Neural cell (in vitro differentiated cells): ENCODE data around the gene TENM3. TPM values are rescaled to one million over a fixed set of nuclear protein-coding genes. Genes with fewer than 3 reads are reported as not detected.

Source experiments
- H2AFZ ChIP-seq: fragments of 200-600, 300-800 bp; sonication (generic), shearing (Covaris generic); 2 replicates; pipeline ENCODE4 v1.6.0; 2014; ENCODE audit warnings: low read depth, mild to moderate bottlenecking, antibody characterized with exemption, low read length, moderate library complexity
- H3F3A ChIP-seq: fragments of 200-600 bp; shearing (Covaris generic); 2 replicates; pipeline ENCODE4 v1.6.1; 2016; ENCODE audit warnings: mild to moderate bottlenecking, moderate library complexity, mixed read lengths, antibody characterized with exemption, low read length; ENCODE audit not compliant: insufficient read depth, poor library complexity, severe bottlenecking
- H3K27ac ChIP-seq: fragments of 200-600, 300-800 bp; sonication (generic), shearing (Covaris generic); 2 replicates; pipeline ENCODE4 v1.5.1; 2014; ENCODE audit warnings: mild to moderate bottlenecking, low read length, moderate library complexity
- H3K27me3 ChIP-seq: fragments of 300-800, 200-600 bp; sonication (generic), shearing (Covaris generic); 2 replicates; pipeline ENCODE4 v1.6.0; 2014; ENCODE audit warnings: mild to moderate bottlenecking, low read depth, low read length, moderate library complexity; ENCODE audit not compliant: insufficient read depth
- H3K36me3 ChIP-seq: fragments of 300-800, 200-600 bp; sonication (generic), shearing (Covaris generic); 2 replicates; pipeline ENCODE4 v1.5.1; 2014; ENCODE audit warnings: mild to moderate bottlenecking, antibody characterized with exemption, low read length, moderate library complexity; ENCODE audit not compliant: insufficient read depth
- H3K4me2 ChIP-seq: fragments of 300-800, 200-600 bp; sonication (generic), shearing (Covaris generic); 2 replicates; pipeline ENCODE4 v1.6.0; 2014; ENCODE audit warnings: mild to moderate bottlenecking, low read length
- H3K4me3 ChIP-seq: fragments of 300-800, 200-600 bp; sonication (generic), shearing (Covaris generic); 2 replicates; pipeline ENCODE4 v1.5.1; 2014; ENCODE audit warnings: mild to moderate bottlenecking, low read length, moderate library complexity
- H3K79me2 ChIP-seq: fragments of 200-600 bp; shearing (Covaris generic); replicated peaks from 2 replicates; pipeline ENCODE4 v1.6.0; 2014; ENCODE audit warnings: mild to moderate bottlenecking, low read length, moderate library complexity; ENCODE audit not compliant: insufficient read depth
- H3K9ac ChIP-seq: fragments of 300-800, 200-600 bp; sonication (generic), shearing (Covaris generic); 2 replicates; pipeline ENCODE4 v1.6.1; 2016; ENCODE audit warnings: mild to moderate bottlenecking, low read length, mixed read lengths
- H3K9me2 ChIP-seq: fragments of 200-600 bp; shearing (Covaris generic); 2 replicates; pipeline ENCODE4 v1.6.1; 2016; ENCODE audit warnings: mild to moderate bottlenecking, low read length, mixed read lengths; ENCODE audit not compliant: insufficient read depth
- H3K9me3 ChIP-seq: fragments of 200-600, 300-800 bp; sonication (generic), shearing (Covaris generic); 2 replicates; pipeline ENCODE4 v1.6.1; 2016; ENCODE audit warnings: mild to moderate bottlenecking, mixed run types, low read length, moderate library complexity, mixed read lengths
- H4K20me1 ChIP-seq: fragments of 200-600 bp; shearing (Covaris generic); 2 replicates; pipeline ENCODE4 v1.6.1; 2016; ENCODE audit warnings: mild to moderate bottlenecking, mixed run types; ENCODE audit not compliant: insufficient read depth
- CTCF ChIP-seq: fragments of 450-650 bp; IDR thresholded peaks from 2 replicates; pipeline ENCODE4 v1.5.1; 2014; ENCODE audit warnings: antibody characterized with exemption, mild to moderate bottlenecking, moderate library complexity; ENCODE audit not compliant: poor library complexity, severe bottlenecking
- EP300 ChIP-seq: fragments of 450-650 bp; conservative IDR thresholded peaks from 2 replicates; pipeline ENCODE4 v1.6.1; 2014; ENCODE audit warnings: antibody characterized with exemption, mild to moderate bottlenecking, moderate library complexity; ENCODE audit not compliant: poor library complexity, severe bottlenecking
- EZH2 ChIP-seq: fragments of 200-600, 300-800 bp; shearing (Covaris generic), sonication (generic); IDR thresholded peaks from 2 replicates; pipeline ENCODE4 v1.6.1; 2014; ENCODE audit warnings: antibody characterized with exemption, low read length, borderline replicate concordance, mild to moderate bottlenecking; ENCODE audit not compliant: insufficient read depth, poor library complexity, severe bottlenecking
- MXI1 ChIP-seq: fragments of 450-650 bp; conservative IDR thresholded peaks from 2 replicates; pipeline ENCODE4 v1.6.1; 2014; ENCODE audit warnings: antibody characterized with exemption, mild to moderate bottlenecking; ENCODE audit not compliant: poor library complexity, severe bottlenecking
- POLR2AphosphoS5 ChIP-seq: IDR thresholded peaks from 2 replicates; pipeline ENCODE4 v1.6.1; 2012
- RAD21 ChIP-seq: fragments of 450-650 bp; conservative IDR thresholded peaks from 2 replicates; pipeline ENCODE4 v1.6.1; 2014; ENCODE audit warnings: antibody characterized with exemption, mild to moderate bottlenecking, moderate library complexity
- REST ChIP-seq: IDR thresholded peaks from 2 replicates; pipeline ENCODE4 v1.6.1; 2012; ENCODE audit warnings: borderline replicate concordance
- SMC3 ChIP-seq: fragments of 450-650 bp; conservative IDR thresholded peaks from 2 replicates; pipeline ENCODE4 v1.6.1; 2014; ENCODE audit warnings: antibody characterized with exemption, mild to moderate bottlenecking, moderate library complexity; ENCODE audit not compliant: poor library complexity
- TAF1 ChIP-seq: IDR thresholded peaks from 2 replicates; pipeline ENCODE4 v1.6.1; 2012; ENCODE audit warnings: low read depth
- polyA plus RNA-seq: library from polyadenylated mRNA; depleted of rRNA; stranded (reverse); fragments of >200 nt; gene quantifications from 2 replicates; pipeline ENCODE4 v1.2.3, GENCODE V29; 2014

TENM3 gene
- polyA plus RNA-seq, 1 donor from 2014 or later, result 7.3 TPM

GRCh38 chr4:182276210-182277109 is 33.3 kb downstream of the TENM3 start (continued):
- no peak for TF ChIP-seq CTCF

- H3K9ac ChIP-seq, result no peak overlapping the region
- H3F3A ChIP-seq, result no peaks in the 10 kb centered on the region
- H3K4me2 ChIP-seq, result no peak overlapping the region
- H3K9me3 ChIP-seq, result no peaks in the 10 kb centered on the region
- no peaks in the 10 kb centered on the region for H3K79me2 ChIP-seq
- H3K27me3 ChIP-seq, result no peaks in the 10 kb centered on the region
- H2AFZ ChIP-seq, result no peak overlapping the region
- no peak overlapping the region for H3K27ac ChIP-seq
- no peak overlapping the region for H3K4me3 ChIP-seq
- TF ChIP-seq SMC3 (no peak), REST (no peak), EP300 (no peak), RAD21 (no peak), TAF1 (no peak), CTCF (no peak), MXI1 (no peak), EZH2 (no peak), POLR2AphosphoS5 (no peak)
- H3K36me3 ChIP-seq, result no peaks in the 10 kb centered on the region
- H3K9me2 ChIP-seq, result no peaks in the 10 kb centered on the region
- H4K20me1 ChIP-seq, result no peaks in the 10 kb centered on the region
Measured at GRCh38 chr4:182277377-182277776, 34.2 kb downstream of the TENM3 start.
